GM12892 (cell line): ENCODE results near the gene VPS39.

Experiments used
- DNase-seq: peaks from one replicate; pipeline ENCODE4 v3.0.0; 2011; ENCODE audit not compliant: insufficient read length
- FAIRE-seq: peaks from 2 replicates; lab custom pipeline; 2011; peaks lifted over from hg19 to GRCh38; lab: Jason Lieb, UNC
- POLR2A ChIP-seq: IDR thresholded peaks from 2 replicates; pipeline ENCODE4 v1.6.1; 2011; ENCODE audit warnings: low read depth, low read length, control low read depth
- POLR2AphosphoS5 ChIP-seq: IDR thresholded peaks from 2 replicates; pipeline ENCODE4 v1.6.1; 2011; ENCODE audit warnings: low read depth, low read length, control low read depth
- TAF1 ChIP-seq: IDR thresholded peaks from 2 replicates; pipeline ENCODE4 v1.6.1; 2011; ENCODE audit warnings: low read depth, mild to moderate bottlenecking, control low read depth, low read length, borderline replicate concordance

The VPS39 gene

DNA sequence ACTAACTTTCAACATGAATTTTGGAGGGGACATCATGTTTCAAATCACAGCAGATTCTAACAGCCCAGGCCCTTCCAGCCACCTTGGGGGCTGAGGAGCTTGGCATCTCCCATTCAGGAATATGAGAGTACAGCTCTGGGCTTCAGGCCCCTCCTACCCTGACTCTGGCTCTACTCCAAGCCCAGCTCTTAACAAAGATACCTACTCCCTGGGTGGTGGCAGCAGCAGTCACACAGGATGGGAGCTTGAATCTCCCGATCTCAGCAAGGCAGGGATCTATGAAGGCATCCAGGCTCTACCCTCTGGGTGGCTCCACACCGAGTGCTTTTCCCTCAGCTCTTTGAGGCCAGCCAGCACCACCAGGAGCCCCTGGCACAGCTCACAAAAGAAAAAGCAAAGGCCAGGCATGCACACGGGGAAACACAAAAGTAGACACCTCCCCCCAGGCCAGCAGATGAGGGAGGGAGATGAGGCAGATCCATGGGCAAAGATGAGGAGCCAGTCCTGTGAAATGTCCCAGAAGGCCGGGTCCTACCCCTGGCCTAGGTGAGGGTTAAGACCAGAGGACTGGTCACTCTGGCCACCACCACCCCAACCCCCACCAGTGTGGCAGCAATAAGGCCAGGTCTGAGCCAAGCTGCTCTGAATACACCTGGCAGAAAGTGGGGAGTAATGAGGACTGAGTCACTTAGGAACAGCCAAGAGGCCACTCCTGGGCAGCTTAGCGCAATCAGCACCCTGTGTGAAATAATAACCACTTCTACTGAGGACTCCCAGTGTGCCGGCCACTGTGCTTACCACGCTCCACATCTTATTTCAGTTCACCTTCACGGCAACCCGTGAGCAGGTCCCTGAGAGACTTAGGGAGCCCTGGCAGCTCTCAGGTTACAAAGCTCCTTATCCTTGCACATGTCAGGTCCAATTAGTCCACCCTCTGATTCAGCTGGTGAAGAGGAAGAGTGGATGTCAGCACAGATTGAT, 76.0 kb downstream of the VPS39 start:
- no peak for DNase-seq
- no peak for FAIRE-seq
- TF ChIP-seq POLR2AphosphoS5 (no peak), POLR2A (no peak), TAF1 (no peak)

GRCh38 chr15:42131006-42131405, 77.1 kb downstream of the VPS39 start:
- FAIRE-seq (no peak), DNase-seq (no peak)
- TF ChIP-seq TAF1 = no peak
- TF ChIP-seq POLR2AphosphoS5 = no peak
- TF ChIP-seq POLR2A = no peak

- no peak for DNase-seq
- TF ChIP-seq POLR2A = no peak
- no peak for TF ChIP-seq TAF1
- no peak for TF ChIP-seq POLR2AphosphoS5
- no peak for FAIRE-seq
Measured at GRCh38 chr15:42130246-42130986, 77.7 kb downstream of the VPS39 start.

GRCh38 chr15:42129364-42129763, 78.7 kb downstream of the VPS39 start:
- FAIRE-seq = no peak
- no peak for DNase-seq
- TF ChIP-seq TAF1 (no peak), POLR2A (no peak), POLR2AphosphoS5 (no peak)

DNA sequence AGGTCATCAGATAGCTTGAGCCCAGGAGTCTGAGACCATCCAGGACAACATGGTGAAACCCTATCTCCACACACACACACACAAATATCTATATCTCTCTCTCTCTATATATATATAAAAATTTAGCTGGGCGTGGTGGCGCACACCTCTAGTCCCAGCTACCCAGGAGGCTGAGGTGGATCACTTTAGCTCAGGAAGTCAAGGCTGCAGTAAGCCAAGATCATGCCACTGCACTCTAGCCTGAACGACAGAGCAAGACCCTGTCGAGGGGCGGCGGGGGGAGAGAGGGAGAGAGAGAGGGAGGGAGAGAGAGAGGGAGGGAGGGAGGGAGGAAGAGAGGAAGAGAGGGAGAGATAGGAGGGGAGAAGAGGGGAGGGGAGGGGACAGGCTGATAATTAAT, 79.6 kb downstream of the VPS39 start:
- no peak for FAIRE-seq
- TF ChIP-seq TAF1 (no peak), POLR2A (no peak), POLR2AphosphoS5 (no peak)
- DNase-seq = no peak

- DNase-seq = no peak
- no peak for TF ChIP-seq POLR2AphosphoS5
- TF ChIP-seq TAF1 = no peak
- no peak for FAIRE-seq
Measured at GRCh38 chr15:42123546-42123945, 84.6 kb downstream of the VPS39 start.

DNA sequence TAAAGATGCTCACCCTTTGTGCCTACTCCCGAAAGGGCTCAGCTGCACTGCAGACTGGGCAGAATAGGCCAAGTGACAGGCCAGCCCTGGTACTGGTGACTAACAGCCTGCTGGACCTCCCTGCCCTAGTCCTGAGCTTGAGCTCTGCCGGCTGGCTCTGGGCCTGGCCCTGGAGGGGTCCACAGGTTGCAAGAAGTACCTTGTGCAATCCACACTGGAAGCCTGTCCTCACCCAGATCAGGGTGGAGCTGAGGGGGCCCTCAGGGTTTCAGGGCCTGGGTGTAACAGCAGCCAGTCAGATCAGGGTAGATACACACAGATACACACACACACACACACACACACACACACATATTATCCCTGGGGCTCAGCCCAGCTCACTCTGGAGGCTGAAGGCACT, 86.4 kb downstream of the VPS39 start:
- DNase-seq = no peak
- no peak for FAIRE-seq
- TF ChIP-seq TAF1 = no peak
- no peak for TF ChIP-seq POLR2AphosphoS5
- TF ChIP-seq POLR2A = no peak

GRCh38 chr15:42121021-42121420, 87.1 kb downstream of the VPS39 start:
- DNase-seq = no peak
- FAIRE-seq = no peak
- TF ChIP-seq POLR2AphosphoS5 (no peak), TAF1 (no peak), POLR2A (no peak)

DNA sequence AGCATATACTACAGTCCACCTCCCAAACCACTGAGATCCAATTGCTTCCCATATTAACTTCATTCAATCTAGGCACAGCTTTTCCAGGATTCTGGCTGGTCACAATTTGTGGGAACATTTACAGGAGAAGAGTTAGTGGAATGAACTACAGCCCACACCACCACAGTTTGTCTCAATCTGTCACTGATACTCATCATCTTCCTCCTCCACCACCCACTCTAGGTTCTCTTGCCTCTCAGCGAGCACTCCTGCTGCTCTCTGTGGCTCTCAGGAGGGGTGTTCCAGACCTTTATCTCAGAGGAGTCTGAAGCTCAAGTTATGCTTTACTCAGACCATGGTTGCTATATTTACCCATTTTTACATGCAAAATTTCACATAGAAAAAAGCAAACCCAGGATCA, 87.8 kb downstream of the VPS39 start:
- TF ChIP-seq TAF1 = no peak
- no peak for TF ChIP-seq POLR2AphosphoS5
- TF ChIP-seq POLR2A = no peak
- DNase-seq = no peak
- no peak for FAIRE-seq

DNA sequence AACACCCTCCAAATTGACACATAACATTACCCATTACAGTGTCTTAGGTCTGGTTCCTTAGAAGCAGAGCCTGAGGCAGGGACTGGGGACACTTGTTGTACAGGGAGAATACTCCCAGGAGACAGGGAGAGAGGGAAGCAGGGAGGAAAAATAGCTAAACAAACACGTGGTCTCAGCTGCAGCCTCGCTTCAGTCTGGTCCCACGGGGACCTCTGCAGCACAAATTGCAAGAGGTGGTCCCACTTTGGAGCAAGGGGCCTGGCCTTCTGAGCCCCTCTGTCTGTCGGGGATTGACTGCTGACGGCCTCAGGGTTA, 88.7 kb downstream of the VPS39 start:
- DNase-seq (no peak), FAIRE-seq (no peak)
- TF ChIP-seq POLR2AphosphoS5 = no peak
- no peak for TF ChIP-seq TAF1
- no peak for TF ChIP-seq POLR2A

- no peak for TF ChIP-seq TAF1
- TF ChIP-seq POLR2AphosphoS5 = no peak
- DNase-seq = no peak
- FAIRE-seq = no peak
Measured at GRCh38 chr15:42118650-42119445, 89.3 kb downstream of the VPS39 start.

DNA sequence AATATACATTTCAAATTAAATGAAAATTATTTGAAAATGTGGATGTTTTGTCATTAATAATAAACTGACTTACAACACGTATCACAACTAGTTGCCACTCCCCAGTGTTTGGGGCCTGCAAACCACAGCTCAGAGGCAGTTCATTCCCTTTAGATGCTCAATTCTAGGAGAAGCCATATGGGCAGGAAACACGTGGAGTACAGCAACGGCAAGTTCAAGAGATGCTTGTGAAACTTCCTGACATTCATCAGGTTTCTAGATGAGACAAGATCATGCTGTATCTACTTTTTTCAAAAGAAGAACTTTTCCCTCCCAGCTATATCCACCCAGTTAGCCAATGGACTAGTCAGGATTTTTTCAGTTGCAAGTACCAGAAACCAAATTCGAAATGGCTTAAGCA, 96.2 kb downstream of the VPS39 start:
- DNase-seq = no peak
- TF ChIP-seq POLR2AphosphoS5 = no peak
- no peak for TF ChIP-seq POLR2A
- TF ChIP-seq TAF1 = no peak
- FAIRE-seq = no peak
